HEK293 (cell line): ENCODE measurements around the gene CREB5.

Source experiments
- BCL11A ChIP-seq: fragments of 450-650 bp; formaldehyde crosslinking; IDR thresholded peaks from 2 replicates; pipeline ENCODE4 v1.5.1; 2016; ENCODE audit warnings: low read depth, missing biosample characterization, missing genetic modification characterization
- SP7 ChIP-seq: fragments of 450-650 bp; formaldehyde crosslinking; IDR thresholded peaks from 2 replicates; pipeline ENCODE4 v1.5.1; 2016; ENCODE audit warnings: missing biosample characterization, missing genetic modification characterization
- ZBTB1 ChIP-seq: fragments of 450-650 bp; formaldehyde crosslinking; IDR thresholded peaks from 2 replicates; pipeline ENCODE4 v1.5.1; 2016; ENCODE audit warnings: missing biosample characterization, missing genetic modification characterization
- ZBTB8A ChIP-seq: fragments of 450-650 bp; formaldehyde crosslinking; IDR thresholded peaks from 2 replicates; pipeline ENCODE4 v1.5.1; 2016; ENCODE audit warnings: missing biosample characterization, missing genetic modification characterization
- ZNF10 ChIP-seq: fragments of 450-650 bp; formaldehyde crosslinking; IDR thresholded peaks from 2 replicates; pipeline ENCODE4 v1.5.1; 2017; ENCODE audit warnings: missing biosample characterization, missing genetic modification characterization
- ZNF132 ChIP-seq: fragments of 450-650 bp; formaldehyde crosslinking; IDR thresholded peaks from 2 replicates; pipeline ENCODE4 v1.5.1; 2017; ENCODE audit warnings: missing biosample characterization, missing genetic modification characterization, borderline replicate concordance
- ZNF174 ChIP-seq: fragments of 450-650 bp; formaldehyde crosslinking; IDR thresholded peaks from 2 replicates; pipeline ENCODE4 v1.5.0; 2017; ENCODE audit warnings: missing biosample characterization, mild to moderate bottlenecking, missing genetic modification characterization
- ZNF211 ChIP-seq: fragments of 450-650 bp; formaldehyde crosslinking; IDR thresholded peaks from 2 replicates; pipeline ENCODE4 v1.5.1; 2016; ENCODE audit warnings: low read depth, missing biosample characterization, missing genetic modification characterization
- ZNF248 ChIP-seq: fragments of 450-650 bp; formaldehyde crosslinking; IDR thresholded peaks from 2 replicates; pipeline ENCODE4 v1.5.1; 2017; ENCODE audit warnings: missing biosample characterization, missing genetic modification characterization
- ZNF266 ChIP-seq: fragments of 450-650 bp; formaldehyde crosslinking; IDR thresholded peaks from 2 replicates; pipeline ENCODE4 v1.5.1; 2016; ENCODE audit warnings: missing biosample characterization, missing genetic modification characterization, low read depth
- ZNF292 ChIP-seq: fragments of 450-650 bp; formaldehyde crosslinking; IDR thresholded peaks from 2 replicates; pipeline ENCODE4 v1.5.1; 2016; ENCODE audit warnings: low read depth, missing biosample characterization, missing genetic modification characterization, borderline replicate concordance
- ZNF311 ChIP-seq: fragments of 450-650 bp; formaldehyde crosslinking; IDR thresholded peaks from 2 replicates; pipeline ENCODE4 v1.5.1; 2017; ENCODE audit warnings: missing biosample characterization, missing genetic modification characterization, borderline replicate concordance
- ZNF48 ChIP-seq: fragments of 450-650 bp; formaldehyde crosslinking; IDR thresholded peaks from 2 replicates; pipeline ENCODE4 v1.5.1; 2016; ENCODE audit warnings: missing biosample characterization, missing genetic modification characterization
- ZNF510 ChIP-seq: fragments of 450-650 bp; formaldehyde crosslinking; IDR thresholded peaks from 2 replicates; pipeline ENCODE4 v1.5.1; 2018; ENCODE audit warnings: mild to moderate bottlenecking, missing genetic modification characterization, missing biosample characterization; ENCODE audit not compliant: insufficient replicate concordance
- ZNF544 ChIP-seq: fragments of 450-650 bp; formaldehyde crosslinking; IDR thresholded peaks from 2 replicates; pipeline ENCODE4 v1.5.0; 2017; ENCODE audit warnings: missing biosample characterization, missing genetic modification characterization
- ZNF610 ChIP-seq: fragments of 450-650 bp; formaldehyde crosslinking; IDR thresholded peaks from 2 replicates; pipeline ENCODE4 v1.5.1; 2016; ENCODE audit warnings: missing biosample characterization, missing genetic modification characterization, borderline replicate concordance
- ZNF785 ChIP-seq: fragments of 450-650 bp; formaldehyde crosslinking; IDR thresholded peaks from 2 replicates; pipeline ENCODE4 v1.5.1; 2016; ENCODE audit warnings: missing biosample characterization, missing genetic modification characterization
- ZNF791 ChIP-seq: fragments of 450-650 bp; formaldehyde crosslinking; IDR thresholded peaks from 2 replicates; pipeline ENCODE4 v1.5.1; 2016; ENCODE audit warnings: missing biosample characterization, missing genetic modification characterization
- ZNF837 ChIP-seq: fragments of 450-650 bp; formaldehyde crosslinking; IDR thresholded peaks from 2 replicates; pipeline ENCODE4 v1.5.1; 2016; ENCODE audit warnings: missing biosample characterization, missing genetic modification characterization
- TF ChIP-seq, protein P1 (sequence below): fragments of 450-650 bp; formaldehyde crosslinking; IDR thresholded peaks from 2 replicates; pipeline ENCODE4 v1.5.1; 2017; ENCODE audit warnings: missing biosample characterization, missing genetic modification characterization
- TF ChIP-seq, protein P2 (sequence below): fragments of 450-650 bp; formaldehyde crosslinking; IDR thresholded peaks from 2 replicates; pipeline ENCODE4 v1.5.1; 2016; ENCODE audit warnings: missing biosample characterization, missing genetic modification characterization
- TF ChIP-seq, protein P3 (sequence below): fragments of 450-650 bp; formaldehyde crosslinking; IDR thresholded peaks from 2 replicates; pipeline ENCODE4 v1.5.1; 2016; ENCODE audit warnings: missing biosample characterization, missing genetic modification characterization
- TF ChIP-seq, protein P4 (sequence below): fragments of 450-650 bp; formaldehyde crosslinking; conservative IDR thresholded peaks from 2 replicates; pipeline ENCODE4 v1.5.1; 2016; ENCODE audit warnings: low read depth, missing biosample characterization, missing genetic modification characterization
- TF ChIP-seq, protein P5 (sequence below): sonication (generic); formaldehyde crosslinking; IDR thresholded peaks from 2 replicates; pipeline ENCODE4 v1.8.1; 2022; ENCODE audit warnings: mild to moderate bottlenecking, moderate library complexity, missing genetic modification reagents
- TF ChIP-seq, protein P6 (sequence below): fragments of 450-650 bp; formaldehyde crosslinking; IDR thresholded peaks from 2 replicates; pipeline ENCODE4 v1.5.1; 2016; ENCODE audit warnings: missing biosample characterization, missing genetic modification characterization
- TF ChIP-seq, protein P7 (sequence below): fragments of 450-650 bp; formaldehyde crosslinking; IDR thresholded peaks from 2 replicates; pipeline ENCODE4 v1.5.1; 2017; ENCODE audit warnings: missing biosample characterization, missing genetic modification characterization

CREB5 gene

DNA sequence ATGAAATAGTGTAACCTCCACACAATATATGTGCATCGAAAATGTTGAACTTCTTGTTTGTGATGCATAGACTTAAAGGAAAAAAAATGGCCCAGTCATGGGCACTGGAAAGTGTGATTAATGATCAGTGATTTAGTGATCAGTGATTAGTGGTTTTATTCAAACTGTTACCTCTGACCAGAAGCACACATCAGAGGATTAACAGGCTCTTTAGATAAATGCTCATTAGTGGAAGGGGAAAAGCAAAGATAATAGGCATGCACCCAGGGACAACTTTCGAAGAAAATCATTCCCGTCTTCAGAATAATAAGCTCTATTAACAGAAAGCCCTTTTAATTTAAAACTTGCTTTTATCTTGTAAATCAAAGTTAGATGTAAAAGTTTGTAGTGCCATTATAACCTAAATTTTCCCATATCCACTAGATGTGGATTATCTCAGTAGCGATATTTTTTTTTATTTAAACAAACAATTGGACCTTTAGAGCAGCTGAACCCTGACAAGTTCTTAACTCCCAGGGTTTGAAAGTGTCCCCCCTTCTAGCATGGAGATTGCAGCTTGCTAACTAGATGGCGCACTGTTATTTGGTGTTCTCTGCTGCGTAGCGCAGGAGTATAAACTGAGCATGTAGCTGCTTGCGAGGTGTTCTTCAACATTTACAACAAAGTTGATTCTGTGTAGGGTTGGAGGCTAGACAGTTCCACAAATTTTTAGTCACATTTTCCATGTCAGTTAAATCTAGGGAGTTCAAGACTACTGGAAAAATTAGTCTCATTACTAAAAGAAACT is at the start of gene CREB5 (continued):
- no peak for TF ChIP-seq ZNF10
- TF ChIP-seq, protein P1, sequence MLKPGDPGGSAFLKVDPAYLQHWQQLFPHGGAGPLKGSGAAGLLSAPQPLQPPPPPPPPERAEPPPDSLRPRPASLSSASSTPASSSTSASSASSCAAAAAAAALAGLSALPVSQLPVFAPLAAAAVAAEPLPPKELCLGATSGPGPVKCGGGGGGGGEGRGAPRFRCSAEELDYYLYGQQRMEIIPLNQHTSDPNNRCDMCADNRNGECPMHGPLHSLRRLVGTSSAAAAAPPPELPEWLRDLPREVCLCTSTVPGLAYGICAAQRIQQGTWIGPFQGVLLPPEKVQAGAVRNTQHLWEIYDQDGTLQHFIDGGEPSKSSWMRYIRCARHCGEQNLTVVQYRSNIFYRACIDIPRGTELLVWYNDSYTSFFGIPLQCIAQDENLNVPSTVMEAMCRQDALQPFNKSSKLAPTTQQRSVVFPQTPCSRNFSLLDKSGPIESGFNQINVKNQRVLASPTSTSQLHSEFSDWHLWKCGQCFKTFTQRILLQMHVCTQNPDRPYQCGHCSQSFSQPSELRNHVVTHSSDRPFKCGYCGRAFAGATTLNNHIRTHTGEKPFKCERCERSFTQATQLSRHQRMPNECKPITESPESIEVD (tag by site-specific recombination): peak; percentile 72
- no peak for TF ChIP-seq ZNF174 (tag by site-specific recombination)
- TF ChIP-seq, protein P2, sequence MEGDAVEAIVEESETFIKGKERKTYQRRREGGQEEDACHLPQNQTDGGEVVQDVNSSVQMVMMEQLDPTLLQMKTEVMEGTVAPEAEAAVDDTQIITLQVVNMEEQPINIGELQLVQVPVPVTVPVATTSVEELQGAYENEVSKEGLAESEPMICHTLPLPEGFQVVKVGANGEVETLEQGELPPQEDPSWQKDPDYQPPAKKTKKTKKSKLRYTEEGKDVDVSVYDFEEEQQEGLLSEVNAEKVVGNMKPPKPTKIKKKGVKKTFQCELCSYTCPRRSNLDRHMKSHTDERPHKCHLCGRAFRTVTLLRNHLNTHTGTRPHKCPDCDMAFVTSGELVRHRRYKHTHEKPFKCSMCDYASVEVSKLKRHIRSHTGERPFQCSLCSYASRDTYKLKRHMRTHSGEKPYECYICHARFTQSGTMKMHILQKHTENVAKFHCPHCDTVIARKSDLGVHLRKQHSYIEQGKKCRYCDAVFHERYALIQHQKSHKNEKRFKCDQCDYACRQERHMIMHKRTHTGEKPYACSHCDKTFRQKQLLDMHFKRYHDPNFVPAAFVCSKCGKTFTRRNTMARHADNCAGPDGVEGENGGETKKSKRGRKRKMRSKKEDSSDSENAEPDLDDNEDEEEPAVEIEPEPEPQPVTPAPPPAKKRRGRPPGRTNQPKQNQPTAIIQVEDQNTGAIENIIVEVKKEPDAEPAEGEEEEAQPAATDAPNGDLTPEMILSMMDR (tag by site-specific recombination): no peak
- TF ChIP-seq, protein P3, sequence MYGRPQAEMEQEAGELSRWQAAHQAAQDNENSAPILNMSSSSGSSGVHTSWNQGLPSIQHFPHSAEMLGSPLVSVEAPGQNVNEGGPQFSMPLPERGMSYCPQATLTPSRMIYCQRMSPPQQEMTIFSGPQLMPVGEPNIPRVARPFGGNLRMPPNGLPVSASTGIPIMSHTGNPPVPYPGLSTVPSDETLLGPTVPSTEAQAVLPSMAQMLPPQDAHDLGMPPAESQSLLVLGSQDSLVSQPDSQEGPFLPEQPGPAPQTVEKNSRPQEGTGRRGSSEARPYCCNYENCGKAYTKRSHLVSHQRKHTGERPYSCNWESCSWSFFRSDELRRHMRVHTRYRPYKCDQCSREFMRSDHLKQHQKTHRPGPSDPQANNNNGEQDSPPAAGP (tag by site-specific recombination): no peak
- peak; percentile 89 for TF ChIP-seq SP7 (tag by site-specific recombination)
- no peak for TF ChIP-seq ZNF510 (tag by site-specific recombination)
- no peak for TF ChIP-seq ZNF610 (tag by site-specific recombination)
- TF ChIP-seq ZNF292 (tag by site-specific recombination): no peak
- no peak for TF ChIP-seq ZNF837 (tag by site-specific recombination)
- TF ChIP-seq ZNF211 (tag by site-specific recombination): no peak
- TF ChIP-seq ZNF132 (tag by site-specific recombination): no peak
- TF ChIP-seq, protein P4, sequence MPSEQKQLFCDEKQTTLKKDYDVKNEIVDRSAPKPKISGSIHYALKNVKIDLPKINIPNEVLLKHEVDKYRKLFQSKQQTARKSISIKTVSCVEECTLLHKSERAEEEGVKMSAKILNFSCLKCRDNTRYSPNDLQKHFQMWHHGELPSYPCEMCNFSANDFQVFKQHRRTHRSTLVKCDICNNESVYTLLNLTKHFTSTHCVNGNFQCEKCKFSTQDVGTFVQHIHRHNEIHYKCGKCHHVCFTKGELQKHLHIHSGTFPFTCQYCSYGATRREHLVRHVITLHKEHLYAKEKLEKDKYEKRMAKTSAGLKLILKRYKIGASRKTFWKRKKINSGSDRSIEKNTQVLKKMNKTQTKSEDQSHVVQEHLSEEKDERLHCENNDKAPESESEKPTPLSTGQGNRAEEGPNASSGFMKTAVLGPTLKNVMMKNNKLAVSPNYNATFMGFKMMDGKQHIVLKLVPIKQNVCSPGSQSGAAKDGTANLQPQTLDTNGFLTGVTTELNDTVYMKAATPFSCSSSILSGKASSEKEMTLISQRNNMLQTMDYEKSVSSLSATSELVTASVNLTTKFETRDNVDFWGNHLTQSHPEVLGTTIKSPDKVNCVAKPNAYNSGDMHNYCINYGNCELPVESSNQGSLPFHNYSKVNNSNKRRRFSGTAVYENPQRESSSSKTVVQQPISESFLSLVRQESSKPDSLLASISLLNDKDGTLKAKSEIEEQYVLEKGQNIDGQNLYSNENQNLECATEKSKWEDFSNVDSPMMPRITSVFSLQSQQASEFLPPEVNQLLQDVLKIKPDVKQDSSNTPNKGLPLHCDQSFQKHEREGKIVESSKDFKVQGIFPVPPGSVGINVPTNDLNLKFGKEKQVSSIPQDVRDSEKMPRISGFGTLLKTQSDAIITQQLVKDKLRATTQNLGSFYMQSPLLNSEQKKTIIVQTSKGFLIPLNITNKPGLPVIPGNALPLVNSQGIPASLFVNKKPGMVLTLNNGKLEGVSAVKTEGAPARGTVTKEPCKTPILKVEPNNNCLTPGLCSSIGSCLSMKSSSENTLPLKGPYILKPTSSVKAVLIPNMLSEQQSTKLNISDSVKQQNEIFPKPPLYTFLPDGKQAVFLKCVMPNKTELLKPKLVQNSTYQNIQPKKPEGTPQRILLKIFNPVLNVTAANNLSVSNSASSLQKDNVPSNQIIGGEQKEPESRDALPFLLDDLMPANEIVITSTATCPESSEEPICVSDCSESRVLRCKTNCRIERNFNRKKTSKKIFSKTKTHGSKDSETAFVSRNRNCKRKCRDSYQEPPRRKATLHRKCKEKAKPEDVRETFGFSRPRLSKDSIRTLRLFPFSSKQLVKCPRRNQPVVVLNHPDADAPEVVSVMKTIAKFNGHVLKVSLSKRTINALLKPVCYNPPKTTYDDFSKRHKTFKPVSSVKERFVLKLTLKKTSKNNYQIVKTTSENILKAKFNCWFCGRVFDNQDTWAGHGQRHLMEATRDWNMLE (tag by site-specific recombination): no peak
- no peak for TF ChIP-seq ZNF544 (tag by site-specific recombination)
- TF ChIP-seq ZNF311: no peak
- TF ChIP-seq, protein P5, sequence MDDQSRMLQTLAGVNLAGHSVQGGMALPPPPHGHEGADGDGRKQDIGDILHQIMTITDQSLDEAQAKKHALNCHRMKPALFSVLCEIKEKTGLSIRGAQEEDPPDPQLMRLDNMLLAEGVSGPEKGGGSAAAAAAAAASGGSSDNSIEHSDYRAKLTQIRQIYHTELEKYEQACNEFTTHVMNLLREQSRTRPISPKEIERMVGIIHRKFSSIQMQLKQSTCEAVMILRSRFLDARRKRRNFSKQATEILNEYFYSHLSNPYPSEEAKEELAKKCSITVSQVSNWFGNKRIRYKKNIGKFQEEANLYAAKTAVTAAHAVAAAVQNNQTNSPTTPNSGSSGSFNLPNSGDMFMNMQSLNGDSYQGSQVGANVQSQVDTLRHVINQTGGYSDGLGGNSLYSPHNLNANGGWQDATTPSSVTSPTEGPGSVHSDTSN: no peak
- TF ChIP-seq ZNF248: no peak
- no peak for TF ChIP-seq ZNF785 (tag by site-specific recombination)
- TF ChIP-seq ZBTB1: no peak
- no peak for TF ChIP-seq ZNF791
- TF ChIP-seq, protein P6, sequence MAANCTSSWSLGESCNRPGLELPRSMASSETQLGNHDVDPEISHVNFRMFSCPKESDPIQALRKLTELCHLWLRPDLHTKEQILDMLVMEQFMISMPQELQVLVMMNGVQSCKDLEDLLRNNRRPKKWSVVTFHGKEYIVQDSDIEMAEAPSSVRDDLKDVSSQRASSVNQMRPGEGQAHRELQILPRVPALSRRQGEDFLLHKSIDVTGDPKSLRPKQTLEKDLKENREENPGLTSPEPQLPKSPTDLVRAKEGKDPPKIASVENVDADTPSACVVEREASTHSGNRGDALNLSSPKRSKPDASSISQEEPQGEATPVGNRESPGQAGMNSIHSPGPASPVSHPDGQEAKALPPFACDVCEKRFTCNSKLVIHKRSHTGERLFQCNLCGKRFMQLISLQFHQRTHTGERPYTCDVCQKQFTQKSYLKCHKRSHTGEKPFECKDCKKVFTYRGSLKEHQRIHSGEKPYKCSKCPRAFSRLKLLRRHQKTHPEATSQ (tag by site-specific recombination): no peak
- no peak for TF ChIP-seq ZNF266
- TF ChIP-seq ZNF48: no peak
- TF ChIP-seq, protein P7, sequence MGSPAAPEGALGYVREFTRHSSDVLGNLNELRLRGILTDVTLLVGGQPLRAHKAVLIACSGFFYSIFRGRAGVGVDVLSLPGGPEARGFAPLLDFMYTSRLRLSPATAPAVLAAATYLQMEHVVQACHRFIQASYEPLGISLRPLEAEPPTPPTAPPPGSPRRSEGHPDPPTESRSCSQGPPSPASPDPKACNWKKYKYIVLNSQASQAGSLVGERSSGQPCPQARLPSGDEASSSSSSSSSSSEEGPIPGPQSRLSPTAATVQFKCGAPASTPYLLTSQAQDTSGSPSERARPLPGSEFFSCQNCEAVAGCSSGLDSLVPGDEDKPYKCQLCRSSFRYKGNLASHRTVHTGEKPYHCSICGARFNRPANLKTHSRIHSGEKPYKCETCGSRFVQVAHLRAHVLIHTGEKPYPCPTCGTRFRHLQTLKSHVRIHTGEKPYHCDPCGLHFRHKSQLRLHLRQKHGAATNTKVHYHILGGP (tag by site-specific recombination): peak; percentile 51; the same call in 1 of the 2 replicates
- TF ChIP-seq ZBTB8A (tag by site-specific recombination): no peak
- no peak for TF ChIP-seq BCL11A (tag by site-specific recombination)
